ENCODE results near the gene ANXA3.
"Not testable (repeated sequence)": the region's sequence is repeated elsewhere in the genome, so short reads cannot be mapped to it uniquely, and the experiment has no call there.

Gene ANXA3

DNA sequence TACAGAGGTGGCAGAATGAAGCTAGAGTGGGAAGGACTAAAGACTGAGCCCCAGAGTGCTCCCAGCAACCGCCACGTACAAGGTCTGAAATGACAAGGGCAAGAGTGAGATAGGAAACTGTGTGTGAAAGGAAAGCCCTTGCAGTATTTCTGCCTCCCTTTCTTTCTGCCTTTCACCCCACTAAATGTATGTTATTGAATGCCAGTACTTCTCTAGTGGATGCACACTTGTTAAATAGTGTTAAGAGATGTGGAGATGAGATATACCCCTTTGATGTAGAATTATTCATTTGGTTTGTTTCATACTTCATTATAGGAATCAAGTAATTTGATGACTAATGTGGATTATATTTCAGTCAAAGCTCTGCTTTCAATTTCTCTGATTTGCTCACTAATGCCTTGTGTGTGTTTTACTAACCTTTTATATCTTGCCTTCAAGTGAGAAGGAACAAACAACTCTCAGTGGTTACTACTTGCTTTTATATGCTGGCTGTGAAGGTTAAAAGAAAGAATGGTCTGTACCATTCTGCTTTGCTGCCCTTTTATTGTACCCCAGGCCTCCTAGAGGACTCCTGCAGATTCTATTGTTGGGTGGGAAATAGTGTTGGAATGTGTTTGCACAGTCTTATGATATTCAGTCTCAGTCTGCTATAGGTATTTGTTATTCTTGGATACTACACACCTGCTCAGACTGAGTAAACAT, 8.0 kb upstream of the ANXA3 start:
- DNase-seq: peak; percentile 7

DNA sequence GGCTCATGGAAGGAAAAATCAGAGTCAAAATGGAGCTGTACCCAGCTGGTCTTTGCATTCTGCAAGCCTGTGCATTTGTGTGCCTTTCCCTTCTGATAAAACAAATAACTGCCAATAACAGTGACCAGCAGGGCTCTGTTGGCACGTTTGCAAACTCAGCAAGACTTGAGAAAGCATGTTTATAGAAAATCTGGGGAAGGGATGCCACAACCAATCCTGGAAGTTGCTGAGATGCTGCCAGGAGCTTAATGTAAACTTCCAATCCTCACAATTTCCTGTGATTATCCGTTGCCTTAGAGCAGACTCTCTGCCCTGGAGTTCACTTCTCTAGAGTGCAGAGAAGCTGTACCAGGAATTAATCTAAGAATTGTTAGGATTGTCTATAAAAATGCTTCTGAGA, 6.9 kb upstream of the ANXA3 start:
- DNase-seq: no peak

DNA sequence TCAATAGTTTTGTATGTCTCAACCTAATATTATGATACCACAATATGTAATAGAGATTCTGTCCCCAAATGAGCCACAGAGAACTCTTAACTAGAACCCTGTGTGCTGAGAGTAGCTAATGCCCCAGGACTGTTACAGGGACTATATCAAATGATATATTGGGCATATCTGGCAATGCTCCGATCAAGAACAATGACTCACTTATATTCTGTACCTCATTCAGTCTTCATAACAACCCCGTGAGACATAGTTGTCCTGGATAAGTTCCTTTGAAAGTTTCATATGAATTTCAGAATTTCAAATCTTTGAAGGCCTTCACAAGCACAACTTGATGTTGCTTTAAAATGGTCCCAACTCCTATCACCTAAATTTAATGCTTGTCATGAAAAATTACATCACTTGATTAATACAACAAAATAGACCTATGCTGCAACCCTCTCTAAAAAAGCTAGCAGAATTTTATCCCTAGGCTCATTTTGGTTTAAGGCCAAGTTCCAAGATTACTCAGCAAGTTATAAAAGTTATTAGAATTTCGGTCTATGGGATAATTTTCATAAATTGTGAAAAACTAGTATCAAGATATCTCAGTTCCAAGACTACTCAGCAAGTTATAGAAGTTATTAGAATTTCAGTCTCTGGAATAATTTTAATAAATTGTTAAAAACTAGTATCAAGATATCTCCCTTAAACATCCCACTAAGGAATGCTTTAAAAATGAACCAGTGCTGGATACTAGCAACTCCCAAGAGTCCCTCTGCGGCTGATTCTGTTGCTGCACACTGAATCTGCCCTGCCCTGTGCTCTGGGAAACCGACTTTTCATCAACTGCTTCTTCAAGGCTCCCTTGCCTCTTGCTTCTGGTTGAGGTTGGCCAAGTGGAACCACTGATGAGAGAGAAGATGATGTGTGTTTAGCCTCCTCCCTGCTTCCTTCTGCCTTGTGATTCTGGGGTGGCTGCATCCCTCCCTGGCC, 6.0 kb upstream of the ANXA3 start:
- no peak for DNase-seq

DNA sequence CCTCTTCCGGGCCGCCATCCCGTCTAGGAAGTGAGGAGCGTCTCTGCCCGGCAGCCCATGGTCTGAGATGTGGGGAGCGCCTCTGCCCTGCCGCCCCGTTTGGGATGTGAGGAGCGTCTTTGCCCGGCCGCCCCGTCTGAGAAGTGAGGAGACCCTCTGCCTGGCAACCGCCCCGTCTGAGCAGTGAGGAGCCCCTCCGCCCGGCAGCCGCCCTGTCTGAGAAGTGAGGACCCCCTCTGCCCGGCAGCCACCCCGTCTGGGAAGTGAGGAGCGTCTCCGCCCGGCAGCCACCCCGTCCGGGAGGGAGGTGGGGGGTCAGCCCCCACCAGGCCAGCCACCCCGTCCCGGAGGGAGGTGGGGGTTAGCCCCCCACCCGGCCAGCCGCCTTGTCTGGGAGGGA, 3.7 kb upstream of the ANXA3 start:
- not testable (repeated sequence) for DNase-seq

DNA sequence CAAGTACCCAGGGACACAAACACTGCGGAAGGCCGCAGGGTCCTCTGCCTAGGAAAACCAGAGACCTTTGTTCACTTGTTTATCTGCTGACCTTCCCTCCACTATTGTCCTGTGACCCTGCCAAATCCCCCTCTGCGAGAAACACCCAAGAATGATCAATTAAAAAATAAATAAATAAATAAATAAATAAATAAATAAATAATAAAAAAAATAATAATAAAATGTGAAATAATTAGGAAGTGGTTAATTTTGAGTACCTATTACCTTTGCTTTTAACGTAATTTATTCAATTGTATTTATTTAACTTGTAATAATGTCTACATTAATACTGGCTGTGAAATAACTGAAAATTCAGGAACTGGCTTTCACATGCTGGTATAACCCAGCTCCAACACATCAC, 2.7 kb upstream of the ANXA3 start:
- DNase-seq: not testable (repeated sequence)

DNA sequence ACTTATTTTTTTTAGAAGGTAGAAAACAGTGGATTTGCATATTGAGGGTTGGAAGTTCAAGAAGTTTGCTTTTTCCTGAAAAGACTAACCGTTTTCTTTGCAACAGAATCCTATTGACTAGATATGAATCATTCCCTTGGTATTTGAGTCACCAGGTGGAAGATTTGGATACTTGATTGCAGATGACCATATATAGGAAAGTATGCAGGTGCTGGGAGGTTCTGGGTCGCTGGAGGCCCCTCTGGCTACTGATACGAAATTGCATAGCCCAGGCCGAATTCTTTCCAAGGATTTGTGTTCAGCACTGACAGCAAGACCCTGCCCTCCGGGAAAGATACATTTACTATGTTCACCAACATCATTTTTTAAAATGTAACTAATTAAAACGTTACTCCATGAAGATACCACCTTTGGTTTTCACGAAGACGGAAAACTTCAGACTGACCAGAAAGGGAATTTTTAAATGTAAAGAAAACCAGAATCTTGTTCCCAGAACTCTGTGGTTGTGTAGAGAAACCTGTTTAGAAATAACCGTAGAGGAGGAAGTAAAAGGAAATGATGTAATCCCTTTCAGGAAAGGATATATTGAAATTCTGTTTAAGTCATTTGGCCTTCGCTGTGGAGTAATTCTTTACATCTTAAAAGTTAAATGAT, 946 bp downstream of the ANXA3 start:
- DNase-seq: peak; percentile 11

DNA sequence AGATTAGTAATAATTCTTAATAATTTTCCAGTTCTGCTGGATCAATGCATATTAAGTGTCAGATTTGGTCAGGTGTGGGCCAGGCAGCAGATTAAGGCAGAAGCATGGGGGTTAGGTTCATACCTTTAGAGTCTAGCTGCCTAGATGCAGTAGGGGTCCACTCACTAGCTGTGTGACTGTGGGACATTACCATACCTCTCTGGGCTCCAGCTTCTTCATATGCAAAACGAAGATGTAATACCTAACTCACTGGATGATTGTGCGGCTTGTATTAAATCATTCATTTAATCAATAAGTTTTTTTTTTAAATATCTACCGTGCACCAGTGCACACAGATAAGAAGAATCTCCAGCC, 1.4 kb downstream of the ANXA3 start:
- DNase-seq: no peak

DNA sequence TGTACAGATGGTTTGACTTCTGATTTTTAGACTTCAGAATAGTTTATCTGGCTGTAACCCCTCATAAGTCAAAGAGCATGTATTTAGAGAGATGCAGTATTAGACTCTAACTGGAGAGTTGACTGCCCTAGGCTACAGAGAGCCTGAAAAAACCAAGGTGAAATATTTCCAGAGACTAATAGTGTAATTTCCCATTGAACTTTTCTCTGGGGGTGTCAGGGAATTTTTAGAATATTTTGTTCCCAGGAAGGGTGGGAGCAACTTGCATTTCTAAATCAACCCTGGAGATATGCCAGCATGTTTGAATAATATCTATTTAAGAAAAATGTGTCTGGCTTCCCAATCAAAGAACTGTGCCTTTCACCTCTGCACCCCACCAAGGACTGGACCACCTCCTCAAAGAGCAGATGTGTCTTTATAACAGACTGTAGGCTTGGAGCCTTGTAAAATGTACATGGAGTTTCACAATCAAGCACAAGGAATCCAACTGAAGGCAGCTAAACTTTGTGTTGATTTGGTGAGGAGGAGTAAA, 2.0 kb downstream of the ANXA3 start:
- no peak for DNase-seq

DNA sequence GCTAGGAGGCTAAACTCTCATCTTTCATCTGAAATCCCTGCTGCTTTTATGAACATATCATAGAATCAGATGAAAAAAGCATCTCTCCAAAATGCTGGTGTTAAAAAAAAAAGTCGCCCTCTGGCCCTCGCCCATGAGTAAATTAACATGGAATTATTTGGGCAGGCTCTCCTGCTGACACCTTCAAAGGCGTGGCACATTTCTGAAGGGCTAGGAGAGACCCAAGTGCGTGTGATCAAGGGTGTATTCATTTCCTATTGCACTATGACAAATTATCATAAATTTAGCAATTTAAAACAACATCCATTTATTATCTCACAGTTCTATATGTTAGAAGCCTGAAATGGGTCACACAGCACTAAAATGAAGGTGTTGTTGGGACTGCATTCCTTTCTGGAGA, 5.1 kb downstream of the ANXA3 start:
- DNase-seq: no peak

DNA sequence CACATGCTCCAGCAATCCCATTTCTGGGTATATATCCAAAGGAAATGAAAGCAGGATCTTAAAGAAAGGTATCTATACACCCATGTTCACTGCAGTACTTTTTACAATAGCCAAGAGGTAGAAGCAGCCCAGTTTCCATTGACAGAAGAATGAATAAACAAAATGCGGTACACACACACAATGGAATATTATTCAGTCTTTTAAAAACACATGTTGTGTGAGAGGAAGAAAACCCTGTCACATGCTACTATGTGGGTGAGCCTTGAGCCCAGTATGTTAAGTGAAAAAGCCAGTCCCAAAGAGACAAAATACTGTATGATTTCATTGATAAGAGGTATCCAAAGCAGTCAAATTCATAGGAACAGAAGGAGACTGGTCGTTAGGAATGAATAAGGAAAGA, 6.3 kb downstream of the ANXA3 start:
- no peak for DNase-seq

DNA sequence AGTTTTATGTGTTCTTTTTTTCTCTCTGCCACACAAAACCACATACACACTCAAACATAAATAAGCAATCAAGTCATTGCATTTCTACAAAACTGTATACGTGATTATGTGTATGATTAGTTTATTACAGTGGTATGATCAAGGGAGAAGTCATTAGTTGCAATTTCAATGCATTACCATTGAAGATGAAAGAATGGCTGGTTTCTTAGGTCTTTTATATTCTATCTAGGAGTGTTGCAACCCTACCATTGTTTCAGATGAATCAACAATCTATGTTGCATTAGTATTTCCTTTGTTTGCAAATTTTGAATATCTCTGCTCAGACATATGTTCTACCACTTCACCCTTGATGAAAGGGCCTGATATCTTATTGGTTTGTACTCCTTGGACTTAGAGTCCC, 6.8 kb downstream of the ANXA3 start:
- no peak for DNase-seq

DNA sequence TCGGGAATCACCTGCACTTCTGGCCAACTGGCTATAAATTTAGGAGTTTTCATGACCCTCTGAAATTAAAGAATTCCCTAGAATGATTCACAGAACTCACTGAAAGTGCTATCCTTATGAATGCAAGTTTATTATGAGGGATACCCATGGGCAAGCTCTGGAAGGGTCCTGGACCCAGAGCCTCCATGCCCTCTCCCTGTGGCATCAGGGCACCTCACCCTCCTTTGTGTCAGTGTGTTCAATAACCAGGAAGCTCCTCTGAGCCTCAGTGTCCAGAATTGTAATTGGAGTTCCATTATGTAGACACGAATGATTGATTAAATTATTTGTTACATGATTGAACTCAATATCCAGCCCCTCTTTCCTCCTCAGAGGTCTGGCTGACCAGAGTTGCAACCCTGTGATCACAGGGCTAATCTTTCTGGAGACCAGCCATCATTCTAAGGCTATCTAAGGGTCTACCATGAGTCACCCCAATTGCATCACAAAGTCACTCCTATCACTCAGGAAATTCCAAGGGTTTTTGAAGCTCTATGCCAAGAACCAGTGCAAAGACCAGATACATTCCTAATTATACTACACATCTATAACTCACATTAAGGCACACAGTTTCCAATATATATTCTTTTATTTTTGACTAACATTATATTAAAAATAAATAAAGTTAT, 8.9 kb downstream of the ANXA3 start:
- no peak for DNase-seq

DNA sequence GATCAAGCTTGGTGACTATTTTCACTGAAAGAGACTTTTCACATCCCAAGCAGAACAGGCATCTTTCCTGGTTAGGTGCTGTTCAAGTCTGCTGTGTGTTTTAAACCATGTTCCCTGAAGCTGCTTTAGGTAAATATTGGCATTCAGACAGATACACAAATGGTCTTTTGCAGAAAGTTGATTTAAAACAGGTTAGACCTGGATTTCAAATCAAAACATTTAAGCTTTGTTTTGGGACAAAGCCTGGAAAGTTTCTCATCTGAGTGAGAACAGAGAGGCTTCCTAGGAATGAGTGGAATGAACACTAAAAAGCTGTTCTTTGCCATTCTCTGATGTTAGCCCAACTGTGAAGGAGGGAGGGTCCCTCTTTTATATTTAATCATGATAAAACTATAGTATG, 10.1 kb downstream of the ANXA3 start:
- DNase-seq: no peak

DNA sequence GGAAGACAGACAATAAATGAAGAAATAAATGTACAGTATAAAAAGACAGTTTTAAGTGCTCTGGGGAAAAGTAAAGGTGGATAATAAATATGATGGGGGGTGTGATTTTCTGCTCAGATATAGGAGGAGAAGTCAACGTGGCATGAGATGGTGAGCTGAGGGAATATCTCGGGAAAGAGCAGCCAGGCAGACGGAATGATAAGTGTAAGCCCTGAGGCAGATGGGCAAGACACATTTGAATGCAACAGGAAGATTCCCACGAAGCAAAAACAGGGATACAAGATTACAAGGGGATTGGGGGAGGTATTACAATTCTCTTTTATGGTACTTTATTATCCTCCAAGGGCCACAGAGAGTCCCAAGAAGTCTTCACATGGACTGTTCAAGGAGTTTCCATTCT, 11.1 kb downstream of the ANXA3 start:
- no peak for DNase-seq

DNA sequence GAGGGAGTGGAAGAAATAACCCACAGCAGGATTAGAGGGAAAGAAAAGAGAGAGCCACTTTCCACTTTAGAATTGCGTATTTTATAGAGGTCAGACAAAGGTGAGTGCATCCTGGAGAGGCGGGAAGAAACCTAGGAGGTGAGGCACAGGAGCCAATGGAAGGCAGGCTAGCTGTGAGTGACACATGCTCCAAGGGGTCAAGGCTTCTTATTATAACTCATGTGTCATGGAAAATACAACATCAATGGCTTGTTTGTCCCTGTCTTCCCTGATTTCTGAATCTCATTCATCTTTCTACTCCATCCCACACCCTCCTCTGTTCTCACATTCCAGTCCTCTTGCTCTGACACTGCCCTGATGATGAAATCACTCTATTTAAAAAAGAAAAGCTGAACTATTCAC, 14.4 kb downstream of the ANXA3 start:
- DNase-seq: no peak

DNA sequence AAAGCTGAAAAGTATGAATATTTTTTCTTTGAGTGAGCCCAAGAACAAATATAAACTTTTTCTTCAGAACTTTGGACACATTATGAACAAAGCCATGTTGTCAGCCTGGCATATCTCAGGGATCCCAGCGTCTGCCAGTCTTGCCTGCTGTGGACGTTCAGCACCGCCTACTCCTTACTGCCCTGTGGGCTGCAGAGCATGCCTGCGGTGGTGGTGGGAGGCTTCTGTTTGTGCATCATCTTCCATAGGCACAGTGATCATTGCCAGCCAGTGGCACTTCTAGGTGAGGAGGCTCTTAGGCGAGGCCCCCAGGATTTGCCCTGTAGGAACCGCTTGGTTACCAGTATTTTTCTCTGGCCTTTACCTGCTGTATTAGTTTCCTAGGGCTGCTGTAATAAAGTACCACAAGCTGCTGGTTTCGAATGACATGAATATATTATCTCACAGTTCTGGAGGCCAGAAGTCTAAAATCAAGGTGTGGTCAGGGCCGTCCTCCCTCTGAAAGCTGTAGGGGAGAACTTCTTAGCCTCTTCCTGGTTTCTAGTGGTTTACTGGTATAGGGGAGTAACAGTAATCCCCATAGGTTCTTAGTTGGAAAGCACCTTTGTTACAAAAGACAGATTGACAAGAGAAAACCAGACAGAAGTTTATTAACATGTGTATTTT, 15.4 kb downstream of the ANXA3 start:
- no peak for DNase-seq

DNA sequence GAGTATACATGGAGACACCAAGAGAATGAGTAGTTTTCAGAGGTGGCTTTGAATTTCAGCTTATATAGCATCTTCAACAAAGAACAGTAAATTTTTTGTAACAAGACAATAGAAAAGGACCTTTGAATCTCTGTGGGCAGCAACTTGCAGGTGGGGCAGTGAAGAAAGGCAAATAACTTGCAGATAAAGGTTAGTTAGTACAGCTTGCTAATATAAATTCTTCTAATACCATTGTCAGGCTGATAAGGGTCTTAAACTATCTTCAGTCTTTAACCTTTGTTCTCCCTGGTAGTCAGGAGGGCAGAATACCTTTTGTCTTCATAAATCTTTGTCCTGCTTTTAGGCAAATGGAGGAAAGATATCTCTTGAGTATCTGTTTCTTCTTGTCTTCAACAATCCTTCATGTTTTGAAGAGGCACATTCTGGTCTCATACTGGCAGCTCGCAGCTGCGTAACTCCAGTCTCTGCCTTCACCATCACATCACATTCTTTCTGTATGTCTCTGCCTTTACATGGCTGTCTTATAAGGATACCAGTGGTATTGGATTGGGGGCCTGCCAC, 16.0 kb downstream of the ANXA3 start:
- DNase-seq: no peak

DNA sequence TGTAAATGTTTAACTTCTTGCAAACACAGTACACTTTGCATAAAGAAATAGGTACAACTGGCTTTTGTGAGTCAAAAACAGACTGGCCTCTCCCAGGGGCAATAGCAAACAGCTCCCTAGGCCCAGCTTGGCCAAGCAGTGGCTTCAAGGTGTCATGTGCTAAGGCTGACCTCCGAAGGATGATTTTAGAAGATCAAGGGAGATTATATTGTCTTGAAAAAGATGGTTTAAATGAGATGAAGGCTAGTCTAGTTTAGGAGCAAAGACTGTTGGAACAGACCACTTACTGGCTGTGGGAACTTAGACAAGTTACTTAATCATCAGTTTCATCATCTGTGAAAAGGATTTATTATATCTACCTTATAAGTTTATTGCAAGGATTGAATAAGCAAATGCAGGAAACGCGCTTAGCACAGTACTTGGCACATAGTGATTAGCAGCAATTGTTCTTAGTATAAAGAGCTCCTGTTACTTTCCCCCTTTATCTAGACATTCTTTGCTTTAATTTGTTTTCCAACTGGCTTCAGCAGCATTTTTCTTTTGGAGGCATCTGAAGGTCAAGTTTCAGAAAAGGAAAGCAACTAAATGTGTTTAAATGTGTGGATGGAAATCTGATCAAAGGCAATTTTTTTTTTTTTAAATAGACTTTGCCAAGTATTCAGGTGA, 17.2 kb downstream of the ANXA3 start:
- DNase-seq: no peak

DNA sequence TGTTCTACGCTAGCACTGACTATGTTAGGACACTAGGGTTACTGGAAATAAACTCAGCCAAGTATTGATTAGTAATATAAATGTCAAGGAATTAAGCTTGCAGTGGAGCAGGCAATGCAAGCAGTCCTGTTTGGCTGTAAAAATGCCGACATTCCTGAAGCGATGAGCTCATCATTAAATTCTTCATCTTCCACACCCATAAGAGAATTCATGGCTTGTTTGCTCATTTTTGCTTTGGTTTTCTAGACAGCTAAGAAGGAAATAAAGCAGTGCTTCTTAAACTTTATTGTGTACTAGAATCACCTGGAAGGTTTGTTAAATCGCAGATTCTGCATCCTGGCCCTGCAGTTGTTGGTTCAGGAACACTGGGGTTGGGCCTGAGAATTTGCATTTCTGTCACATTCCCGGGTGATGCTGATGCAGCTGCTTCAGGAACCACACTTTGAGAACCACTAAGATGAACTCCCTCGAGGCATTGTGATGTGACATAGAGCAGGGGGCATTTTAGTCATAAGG, 17.8 kb downstream of the ANXA3 start:
- no peak for DNase-seq

DNA sequence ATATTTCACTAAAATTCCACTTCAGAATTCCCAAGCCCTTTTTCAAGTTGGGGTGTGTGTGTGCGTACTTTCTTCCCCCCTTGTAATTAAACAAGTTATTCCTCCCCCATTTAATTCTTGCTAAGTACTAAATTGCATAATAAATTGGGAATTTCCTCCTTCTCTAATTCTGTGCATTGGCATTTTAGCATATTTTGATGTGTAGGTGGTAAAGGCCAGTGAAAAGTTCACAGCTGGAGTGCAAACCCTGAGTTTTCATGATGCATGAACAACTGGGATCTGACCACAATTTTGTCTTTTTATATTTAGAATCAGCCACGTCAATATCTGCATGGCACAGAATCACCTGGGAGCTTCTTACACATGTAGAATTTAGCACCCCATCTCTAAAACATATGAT, 18.5 kb downstream of the ANXA3 start:
- no peak for DNase-seq

DNA sequence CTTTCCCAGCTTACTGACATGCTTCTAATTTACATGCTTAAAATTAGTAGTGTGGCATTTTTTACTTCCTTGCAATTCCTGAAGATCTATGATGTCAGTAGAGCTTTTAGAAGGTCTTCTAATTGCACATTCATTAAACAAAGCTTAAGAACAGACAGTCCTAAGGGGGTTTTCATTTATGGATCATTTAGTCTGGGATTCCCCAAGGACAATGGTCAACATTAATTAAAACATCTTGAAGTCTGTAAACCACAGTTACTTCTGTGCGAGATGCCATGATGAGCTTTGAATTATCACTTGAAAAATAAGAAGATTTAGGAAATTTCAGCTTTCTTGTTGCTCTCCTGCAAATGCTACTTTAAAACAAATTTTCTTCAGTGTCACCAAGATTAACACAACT, 20.2 kb downstream of the ANXA3 start:
- no peak for DNase-seq

All from stimulated activated CD4-positive, alpha-beta T cell treated with anti-CD3 and anti-CD28 coated beads, Interleukin-15, amount 100 ng/mL, for 24 hours (primary cell).